ENCODE results near the gene TMIGD1.

TMIGD1 gene

DNA sequence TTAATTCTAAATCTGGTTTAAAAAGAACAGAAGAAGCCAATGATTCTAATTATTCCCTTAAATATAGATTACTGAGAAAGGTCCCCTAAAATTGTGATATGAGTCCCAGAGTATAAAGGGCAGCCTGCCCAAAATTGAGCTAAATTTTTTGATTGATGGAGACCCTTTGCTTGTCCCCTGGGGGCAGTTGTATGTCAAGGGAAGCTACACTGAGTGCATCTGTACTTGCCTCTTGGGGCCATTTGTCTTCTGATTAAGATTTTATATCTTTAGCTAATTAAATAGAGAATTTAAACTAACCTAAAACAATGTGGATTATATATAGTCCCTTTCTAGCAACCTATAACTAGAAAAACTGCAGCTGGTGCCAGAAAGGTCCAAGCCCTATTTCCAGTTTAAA is 54.7 kb downstream of the TMIGD1 start:
- no peak for DNase-seq

DNA sequence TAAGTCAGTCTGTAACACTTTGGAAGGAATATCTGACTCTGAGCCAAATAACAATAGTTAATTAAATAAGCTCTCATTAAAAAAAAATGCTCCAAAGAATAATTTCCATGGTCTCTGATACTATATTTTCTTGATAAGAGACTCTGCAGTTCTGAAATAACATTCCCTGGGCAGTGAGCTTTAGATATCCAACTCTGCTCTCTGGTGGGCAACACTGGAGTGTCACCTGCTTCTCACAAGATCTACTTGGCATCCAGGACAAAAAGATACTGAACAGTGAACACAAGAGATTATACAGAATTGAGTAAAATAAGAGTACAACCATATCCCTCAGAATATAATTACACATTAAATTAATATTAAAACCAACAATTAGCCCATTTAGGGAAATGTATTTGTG is 55.8 kb downstream of the TMIGD1 start:
- DNase-seq, result no peak

- no peak for DNase-seq
Measured at GRCh38 chr17:30275911-30276310, 57.9 kb downstream of the TMIGD1 start.

DNA sequence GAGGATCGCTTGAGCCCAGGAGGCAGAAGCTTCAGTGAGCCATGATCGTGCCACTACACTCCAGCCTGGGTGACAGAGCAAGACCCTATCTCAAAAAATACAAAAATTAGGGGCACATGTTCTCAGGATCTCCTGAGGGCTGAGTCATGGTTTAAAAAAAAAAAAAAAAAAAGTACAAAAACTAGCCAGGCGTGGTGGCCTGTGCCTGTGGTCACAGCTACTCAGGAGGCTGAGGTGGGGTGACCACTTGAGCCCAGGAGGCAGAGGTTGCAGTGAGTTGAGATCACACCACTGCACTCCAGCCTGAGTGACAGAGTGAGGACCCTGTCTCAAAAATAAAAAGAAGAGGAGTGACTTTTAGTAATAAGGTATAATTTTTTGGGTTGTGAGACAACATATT is 59.0 kb downstream of the TMIGD1 start:
- no peak for DNase-seq

DNA sequence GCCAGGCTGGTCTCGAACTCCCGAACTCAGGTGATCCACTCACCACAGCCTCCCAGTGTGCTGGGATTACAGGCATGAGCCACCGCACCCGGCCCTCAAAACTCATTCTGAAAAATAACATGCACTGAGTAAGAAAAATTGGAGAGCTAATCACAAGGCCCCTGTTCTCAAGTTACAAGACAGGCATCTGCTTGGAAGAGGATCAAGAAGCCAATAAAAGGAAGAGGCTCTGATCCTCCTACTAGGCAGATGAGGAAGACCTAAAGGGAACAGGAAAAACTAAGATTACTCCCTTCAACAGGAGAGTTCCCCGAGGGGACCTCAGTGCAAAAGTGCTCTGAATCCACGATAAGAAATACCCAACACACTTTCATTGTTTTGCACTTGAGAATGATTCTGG is 60.5 kb downstream of the TMIGD1 start:
- no peak for DNase-seq

GRCh38 chr17:30271102-30271501 is 62.8 kb downstream of the TMIGD1 start:
- DNase-seq, result no peak

DNA sequence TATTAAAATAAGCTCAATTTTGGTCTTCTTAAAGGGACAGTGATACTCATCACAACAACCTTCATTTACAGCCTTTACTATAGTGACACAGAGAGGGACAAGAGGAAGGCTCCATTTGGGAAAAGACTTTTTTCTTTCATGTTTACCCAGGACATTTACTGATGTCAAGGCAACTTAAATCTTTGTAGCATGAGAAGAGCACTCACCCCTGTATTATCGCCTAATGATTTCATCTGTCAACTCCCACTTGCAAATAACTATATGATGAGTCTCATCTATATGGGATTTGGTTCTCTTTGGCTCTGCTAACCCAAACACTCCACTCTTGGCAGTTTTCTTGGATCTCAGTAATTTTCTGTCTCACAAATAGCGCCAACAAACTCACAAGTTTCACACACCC is 66.2 kb downstream of the TMIGD1 start:
- DNase-seq, result no peak

All from stimulated activated CD4-positive, alpha-beta T cell treated with anti-CD3 and anti-CD28 coated beads, Interleukin-12 subunit alpha, Interleukin-12 subunit beta, amount 100 ng/mL, for 4 hours (primary cell).